Uterus (tissue), 2 donors: Measurements from ENCODE around the gene INTS11.

Source experiments
- CTCF ChIP-seq, 4 experiments: fragments of 200-600 bp in 2 of 4; fragments of 450-650 bp in 2 of 4; sonication (generic) in 2 of 4; IDR thresholded peaks; one replicate each; pipeline ENCODE4 v1.5.1; 2016 to 2019; ENCODE audit warnings: antibody characterized with exemption in 4 of 4, mild to moderate bottlenecking in 2 of 4, moderate library complexity in 1 of 4
- POLR2A ChIP-seq, 2 donors: fragments of 450-650 bp; IDR thresholded peaks; one replicate each; pipeline ENCODE4 v1.6.1; 2016; ENCODE audit warnings: antibody characterized with exemption in 2 of 2, mild to moderate bottlenecking in 1 of 2, moderate library complexity in 1 of 2

GRCh38 chr1:1293263-1294249, 30.9 kb downstream of the INTS11 start:
- TF ChIP-seq POLR2A (IDR thresholded peaks at IDR 0.05): no peak
- no peak for TF ChIP-seq CTCF (IDR thresholded peaks at IDR 0.05)
